UCSD-AML1 (cell line): ENCODE results near the gene LYL1.

Experiments used
- DNase-seq: peaks from one replicate; lab custom pipeline; 2025; ENCODE audit not compliant: unreplicated experiment; lab: John Stamatoyannopoulos, UW

Gene LYL1

DNA sequence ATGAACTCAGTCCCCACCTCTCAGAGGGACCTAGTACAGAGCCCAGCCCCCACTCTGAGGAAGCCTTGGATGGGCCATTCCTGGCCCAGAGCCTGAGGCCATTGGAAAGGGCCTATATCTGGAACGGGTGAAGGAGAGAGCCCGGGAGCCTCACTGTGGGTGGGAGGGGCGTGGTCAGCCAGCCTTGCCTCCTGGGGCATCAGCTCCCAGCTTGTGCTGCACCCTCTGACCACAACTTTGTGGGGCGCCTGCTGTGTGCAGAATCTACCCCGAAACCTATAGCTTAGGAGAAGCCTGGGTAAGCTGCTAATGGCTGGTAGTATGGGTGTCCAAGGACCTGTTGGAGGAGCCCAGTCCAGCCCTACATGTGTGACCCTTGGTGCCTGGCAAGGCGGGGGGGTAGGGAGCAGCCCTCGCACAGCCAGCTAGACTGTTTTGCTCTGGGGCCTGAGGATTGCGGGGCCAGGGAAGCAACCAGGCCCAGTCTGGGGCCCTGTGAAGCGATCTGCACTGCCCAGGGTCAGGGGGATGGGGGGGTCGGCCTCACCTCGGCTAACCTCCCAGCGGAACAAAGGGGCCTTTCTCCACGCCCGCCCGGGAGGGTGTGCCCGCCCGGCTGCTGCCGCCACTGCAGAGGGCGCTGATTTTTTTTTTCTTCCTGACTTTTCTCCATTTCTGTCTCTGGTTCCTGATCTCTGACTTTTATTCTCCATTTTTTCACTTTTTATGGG, 42.3 kb downstream of the LYL1 start:
- no peak for DNase-seq

DNA sequence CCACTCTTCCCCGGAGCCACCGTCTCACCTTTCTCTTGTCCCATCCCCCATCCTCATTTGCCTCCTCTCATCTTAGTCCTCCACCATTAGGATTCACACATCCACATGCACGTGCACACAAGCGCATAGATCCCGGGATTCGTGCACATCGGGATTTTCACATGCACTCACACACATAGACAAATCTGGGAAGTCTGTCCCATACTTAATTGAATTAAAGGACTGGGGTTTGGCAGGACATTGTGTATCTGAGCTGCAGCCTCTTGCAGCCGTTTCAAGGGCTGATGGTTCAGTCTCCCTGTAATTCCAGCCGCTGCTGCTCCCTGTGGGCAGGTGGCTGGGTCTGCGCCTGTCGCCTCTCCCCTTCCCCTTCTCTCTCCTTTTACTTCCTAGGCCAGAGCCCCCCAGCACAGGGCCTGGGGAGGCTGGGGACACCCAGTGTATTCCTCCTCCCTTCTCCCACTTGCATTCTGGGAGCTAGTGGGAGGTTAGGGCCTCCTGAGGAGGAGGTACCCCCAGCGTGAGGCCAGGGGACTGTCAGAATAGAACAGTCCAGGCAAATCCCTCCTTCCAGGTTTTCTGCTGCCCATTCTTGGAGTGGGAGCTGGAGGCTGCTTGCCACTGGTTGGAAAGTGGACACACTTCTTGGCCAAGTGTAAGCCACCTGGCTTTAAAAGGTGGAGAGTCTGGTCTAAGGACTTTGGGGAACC, 43.6 kb downstream of the LYL1 start:
- DNase-seq, result no peak

DNA sequence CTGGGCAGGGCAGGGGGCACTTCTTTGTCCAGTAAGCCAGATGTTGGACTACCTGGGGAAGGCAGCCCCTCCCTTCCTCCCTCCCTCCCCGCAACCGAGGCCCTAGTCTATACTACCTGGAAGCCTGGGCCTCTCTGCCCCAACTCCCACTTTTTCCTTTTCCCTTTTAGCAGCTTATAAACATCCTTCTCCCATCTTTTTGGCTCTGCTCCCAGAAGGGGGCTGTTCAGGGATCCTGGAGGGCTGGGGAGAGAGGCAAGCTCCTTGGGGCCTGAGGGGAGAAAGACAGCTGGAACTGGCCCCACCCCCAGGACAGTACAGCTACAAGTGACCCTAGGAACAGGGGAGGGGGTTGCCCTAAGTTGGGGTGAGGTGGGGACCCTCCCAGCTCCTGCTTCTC, 44.9 kb downstream of the LYL1 start:
- no peak for DNase-seq

DNA sequence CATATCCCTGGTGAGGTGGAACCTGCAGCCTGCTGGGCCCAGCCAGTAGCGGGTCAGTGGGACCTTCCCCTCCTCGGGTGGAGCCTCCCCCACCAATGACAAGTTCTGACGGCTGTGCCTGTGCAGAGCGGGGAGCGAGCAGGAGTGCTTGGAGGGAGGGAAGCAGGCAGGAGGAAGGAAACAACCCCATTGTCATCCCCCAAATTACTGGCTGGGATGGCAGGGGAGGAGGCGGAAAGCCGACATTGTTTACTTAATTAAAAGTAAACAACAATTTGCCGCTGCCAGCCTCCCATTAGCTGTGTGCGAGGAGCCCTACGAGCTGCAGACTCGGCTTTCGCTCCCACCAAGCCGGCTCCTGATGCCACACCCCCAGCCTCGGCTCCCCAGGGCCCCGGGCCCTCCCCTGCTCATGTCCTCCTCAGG, 45.5 kb downstream of the LYL1 start:
- DNase-seq, result no peak

DNA sequence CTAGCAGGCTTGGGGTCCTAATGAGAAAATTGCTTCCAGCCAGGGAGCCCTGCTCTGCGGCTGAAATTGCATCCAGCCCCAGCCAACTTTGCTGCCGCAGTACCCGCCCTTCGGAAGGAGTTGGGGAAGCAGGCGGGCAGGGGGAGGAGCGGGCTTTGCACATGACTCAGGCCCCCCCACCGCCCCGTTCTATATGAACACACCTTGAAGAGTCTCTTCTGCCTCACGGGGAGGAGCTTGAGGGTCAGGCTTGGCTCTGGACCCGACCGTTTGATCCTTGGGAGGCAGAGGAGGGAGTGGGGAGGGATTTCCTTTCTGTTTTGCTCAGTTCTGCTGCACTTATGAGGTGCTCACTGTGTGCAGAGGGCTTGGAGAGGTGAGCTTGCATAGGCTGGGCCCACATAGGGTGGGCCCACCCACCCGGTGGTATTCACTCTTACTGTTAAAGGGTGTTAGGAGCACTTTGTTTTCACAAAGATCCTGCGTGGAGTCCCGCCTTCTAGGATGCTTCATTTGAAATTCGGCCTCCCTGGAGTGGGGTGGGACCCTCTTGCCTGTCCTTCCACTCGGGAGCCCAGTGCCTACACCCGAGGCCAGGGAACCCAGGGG, 46.5 kb downstream of the LYL1 start:
- no peak for DNase-seq

DNA sequence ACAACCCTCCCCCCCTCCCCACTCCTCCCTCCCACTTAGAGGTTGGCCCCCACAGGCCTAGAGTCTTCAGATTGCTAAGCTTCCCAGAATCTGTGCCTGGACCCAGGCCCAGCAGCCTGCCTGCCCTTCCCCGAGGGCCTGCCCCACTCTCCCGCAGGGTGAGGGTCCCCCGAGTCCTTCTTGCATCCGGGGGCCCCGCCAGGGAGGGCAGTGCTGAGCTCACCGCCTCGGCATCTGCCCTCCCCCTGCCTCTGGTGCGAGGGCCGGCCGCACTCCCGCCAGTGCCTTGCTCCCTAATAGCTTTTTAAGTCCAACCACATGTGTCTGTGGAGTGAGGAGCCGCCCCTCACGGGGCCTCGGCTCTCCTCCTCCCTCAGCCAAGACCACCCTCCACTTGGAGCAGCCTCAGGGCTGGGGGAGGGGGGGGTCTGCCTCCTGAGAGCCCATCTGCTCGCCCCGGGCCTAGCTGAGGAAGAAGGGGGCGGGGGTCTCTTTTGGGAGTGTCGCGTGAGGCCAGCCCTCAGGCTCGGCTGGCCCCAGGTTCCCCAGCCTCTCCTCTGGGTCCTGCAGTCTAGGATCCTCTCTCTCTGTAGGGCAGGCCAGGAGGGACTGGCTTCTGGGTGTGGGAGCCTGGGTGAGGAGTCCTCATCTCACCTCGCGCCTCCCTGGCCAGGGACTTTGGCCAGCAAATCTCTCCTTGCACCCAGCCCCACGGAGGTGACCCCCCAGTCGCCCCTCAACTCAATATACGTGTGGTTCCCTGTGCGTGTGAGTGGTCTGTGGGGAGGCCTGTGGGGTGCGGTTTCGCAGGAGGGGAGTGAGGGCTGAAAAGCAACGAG, 47.2 kb downstream of the LYL1 start:
- DNase-seq, result no peak

DNA sequence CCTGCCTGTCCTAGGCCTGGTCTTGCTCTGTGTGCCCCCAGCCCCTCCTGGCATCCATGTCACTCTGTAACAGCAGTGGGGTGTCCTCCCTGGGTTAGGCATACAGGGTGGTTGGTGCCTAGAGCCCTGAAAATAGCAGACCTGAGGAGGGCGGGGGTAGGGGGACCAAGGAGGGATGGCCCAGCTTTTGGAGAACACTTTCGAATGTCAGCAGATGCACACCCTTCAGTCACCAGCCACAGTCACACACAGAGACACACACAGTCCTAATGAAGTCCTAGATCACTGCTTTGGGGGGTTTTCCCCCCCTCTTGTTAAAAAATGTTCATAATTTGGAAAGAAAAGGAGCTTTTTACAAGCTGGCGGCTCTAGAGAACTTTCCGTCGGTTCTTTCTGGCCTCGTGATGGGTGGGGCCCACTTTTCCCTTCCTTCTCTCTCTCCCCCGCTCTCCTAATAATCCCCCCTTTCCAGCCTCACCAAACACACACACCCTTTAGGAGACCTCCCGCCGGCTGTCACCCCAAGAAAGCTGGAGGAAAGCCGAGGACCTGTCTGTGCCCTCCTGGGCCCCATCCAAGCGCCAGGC, 47.9 kb downstream of the LYL1 start:
- DNase-seq, result no peak

DNA sequence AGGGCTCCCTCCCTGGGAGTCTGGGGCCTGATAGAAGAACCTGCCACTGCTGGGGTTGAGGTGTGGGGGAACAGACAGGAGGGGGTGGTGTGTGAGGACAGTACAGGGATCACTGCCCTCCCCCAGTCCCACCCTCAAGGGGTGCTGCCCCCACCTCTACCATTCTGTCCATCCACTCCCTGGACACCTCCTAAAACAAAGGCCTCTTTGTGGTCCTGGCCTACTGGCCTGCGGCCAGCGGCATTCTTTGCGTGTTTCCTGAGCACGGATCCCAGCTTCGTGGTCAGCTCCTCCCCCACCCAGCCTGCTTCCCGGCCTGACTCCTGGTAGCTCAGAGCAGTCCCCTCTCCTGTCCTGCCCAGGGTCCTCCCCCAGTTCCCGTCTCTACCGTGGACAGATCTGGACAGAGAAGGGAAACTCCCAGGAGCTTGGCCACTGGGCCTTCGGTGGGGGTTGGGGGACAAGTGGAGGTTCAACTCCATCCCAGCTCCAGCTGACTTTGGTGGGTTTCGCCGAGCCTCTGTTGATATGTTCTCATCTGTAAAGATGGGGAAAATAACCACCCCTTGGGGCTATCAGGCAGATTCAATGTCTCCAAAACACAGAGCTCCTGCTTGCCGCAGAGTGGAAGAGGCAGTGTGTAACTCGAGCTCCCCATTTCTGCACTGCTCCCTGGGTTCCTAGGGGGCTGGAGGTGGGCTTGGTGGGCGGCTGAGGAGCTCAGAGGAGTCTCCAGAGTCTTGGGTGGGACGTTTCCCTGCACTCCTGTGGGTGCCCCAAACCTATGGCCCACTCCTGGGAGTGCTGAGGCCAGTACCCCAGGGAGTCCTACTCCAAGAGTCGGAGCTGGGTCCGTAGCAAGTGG, 48.7 kb downstream of the LYL1 start:
- no peak for DNase-seq

DNA sequence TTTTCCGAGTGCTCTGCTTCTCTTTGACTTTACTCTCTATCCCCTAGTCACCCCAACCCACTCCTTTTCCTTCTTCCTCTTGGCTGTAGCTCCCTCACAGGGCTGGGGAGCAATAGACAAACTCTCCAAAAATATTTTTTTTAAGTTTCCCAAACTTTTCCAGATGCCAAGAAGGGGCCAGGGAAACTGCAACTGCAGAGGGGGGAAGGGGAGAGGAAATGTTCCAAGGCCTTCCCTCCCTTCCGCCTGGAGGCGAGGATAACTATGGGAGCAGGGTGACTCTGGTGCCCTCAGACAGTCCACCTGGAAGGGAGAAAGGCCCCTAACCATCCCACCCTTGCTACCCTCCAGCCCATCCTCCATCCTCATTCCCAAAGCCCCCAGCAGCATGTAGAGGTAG, 49.4 kb downstream of the LYL1 start:
- no peak for DNase-seq

DNA sequence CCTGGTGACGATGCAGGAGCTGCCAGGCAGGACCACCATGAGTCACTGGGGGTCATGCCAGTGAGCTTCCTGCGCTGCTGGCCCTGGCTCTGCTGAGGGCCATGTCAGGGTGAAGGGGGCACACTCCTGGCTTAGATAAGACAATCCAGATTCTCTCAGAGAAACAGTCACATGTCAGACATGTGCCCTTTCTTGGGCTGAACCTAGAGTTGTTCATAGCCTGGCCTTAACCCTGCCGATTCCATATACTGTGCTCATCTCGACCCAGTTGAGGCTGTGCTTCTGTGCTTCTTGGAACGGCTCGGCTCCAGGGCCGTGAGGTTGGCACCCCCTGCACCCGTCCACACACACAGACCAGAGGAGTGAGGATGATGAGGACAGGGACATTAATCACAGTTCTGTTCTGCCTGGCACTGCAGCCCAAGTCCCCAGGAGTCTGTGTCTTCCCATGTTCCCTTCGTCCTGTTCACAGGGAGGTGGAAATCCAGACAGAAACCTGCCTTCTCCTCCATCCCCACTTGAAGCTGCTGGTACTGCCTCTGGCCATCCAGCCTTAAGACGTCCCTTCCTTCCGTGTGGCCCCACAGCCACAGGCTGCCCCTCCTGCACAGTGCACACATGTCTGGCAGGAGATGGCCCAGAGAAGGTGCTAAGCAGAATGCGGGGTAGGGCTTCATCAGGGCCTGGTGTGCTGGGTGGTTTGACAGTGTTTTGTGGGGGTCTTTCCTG, 50.0 kb downstream of the LYL1 start:
- DNase-seq, result no peak

DNA sequence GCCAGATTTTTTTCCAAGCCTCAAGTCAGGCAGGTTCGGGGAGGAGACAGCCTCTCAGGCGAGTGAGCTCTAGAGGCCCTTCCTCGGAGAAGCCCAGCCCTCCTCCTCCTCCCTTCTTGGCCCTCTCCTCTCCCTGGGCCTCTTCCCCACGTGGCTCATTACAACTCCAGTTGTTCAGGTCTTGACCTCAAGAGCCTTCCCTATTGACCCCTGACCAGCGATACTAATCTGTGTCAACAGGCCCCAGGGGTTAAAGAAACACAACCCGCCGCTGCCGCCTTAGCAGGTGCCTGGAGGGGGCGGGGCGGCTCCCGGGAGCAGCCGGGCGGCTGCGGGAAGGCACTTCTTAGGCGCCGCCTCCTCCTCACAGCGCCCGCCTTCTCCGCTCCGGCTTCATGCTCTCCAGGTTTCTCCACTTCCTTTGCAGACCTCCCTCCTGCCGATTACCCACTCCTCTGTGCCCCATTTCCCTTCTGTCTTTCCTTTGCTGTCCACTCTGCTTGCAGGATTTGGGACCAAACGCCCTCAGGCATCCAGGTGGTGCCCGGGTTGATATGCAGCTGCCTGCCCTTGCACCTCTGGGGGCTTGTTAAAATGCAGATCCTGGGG, 51.0 kb downstream of the LYL1 start:
- DNase-seq, result no peak

DNA sequence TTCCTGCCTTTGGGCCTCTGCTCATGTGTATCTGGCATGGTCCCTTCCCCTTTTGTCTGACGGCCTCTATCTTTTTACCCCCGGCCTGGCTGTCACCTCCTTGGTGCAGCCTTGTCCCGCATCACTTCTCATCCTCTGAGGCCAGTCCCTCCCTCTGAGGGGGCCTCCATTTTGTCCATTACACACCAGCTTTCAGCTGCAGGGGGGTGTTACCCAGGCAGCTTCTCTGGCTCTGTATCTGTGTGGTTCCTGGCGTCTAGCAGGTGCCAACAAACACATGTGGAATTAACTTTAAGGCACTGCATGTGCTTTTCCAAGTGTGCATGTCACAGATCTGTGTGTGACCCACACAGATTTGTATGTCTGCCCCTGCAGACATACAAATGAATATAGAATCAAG, 52.4 kb downstream of the LYL1 start:
- DNase-seq, result no peak
